Stimulated activated CD4-positive, alpha-beta T cell treated with anti-CD3 and anti-CD28 coated beads, TNF-alpha, amount 100 ng/mL, for 1 hour (primary cell): ENCODE results near the gene C19orf47.
"Not testable (repeated sequence)": the region's sequence is repeated elsewhere in the genome, so short reads cannot be mapped to it uniquely, and the experiment has no call there.

Experiments used
- DNase-seq, 3 donors: peaks; one replicate each; pipeline ENCODE4 v3.0.0-alpha.2; 2020; ENCODE audit warnings: low read depth in 3 of 3, low spot score in 1 of 3

Gene C19orf47

DNA sequence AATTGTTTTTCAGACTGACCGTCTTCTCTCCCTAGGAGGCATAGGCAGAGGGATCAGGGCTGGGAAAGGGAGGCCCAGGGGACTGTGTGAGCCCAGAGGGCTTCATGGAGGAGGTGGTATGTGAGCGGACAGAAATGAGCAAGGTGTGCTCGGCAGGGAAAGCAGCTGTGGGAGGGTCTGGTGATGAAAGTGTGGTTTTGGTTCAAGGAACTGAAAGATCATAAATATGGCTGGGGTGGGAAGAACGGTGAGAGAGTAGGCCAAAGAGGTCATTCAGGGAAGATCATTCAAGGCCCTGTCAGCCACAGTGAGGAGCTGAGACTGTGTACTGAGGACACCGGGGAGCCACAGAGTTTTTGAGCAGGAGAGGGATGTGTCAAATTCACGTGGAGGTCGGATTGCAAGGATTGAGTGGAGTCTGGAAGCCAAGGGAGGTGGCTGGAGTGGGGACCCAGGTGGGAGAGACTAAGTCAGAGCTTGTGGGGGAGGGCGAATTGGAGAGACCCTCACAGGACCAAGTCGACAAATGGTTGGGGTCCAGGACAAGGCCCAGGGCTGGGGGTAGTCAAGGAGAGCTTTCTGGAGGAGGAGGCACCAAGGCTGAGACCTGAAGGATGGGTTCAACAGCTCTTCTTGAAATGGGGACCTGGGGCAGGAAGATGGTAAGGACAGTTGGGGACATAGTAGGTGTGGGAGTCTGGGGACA lies 7.9 kb upstream of the C19orf47 start:
- DNase-seq: no peak

DNA sequence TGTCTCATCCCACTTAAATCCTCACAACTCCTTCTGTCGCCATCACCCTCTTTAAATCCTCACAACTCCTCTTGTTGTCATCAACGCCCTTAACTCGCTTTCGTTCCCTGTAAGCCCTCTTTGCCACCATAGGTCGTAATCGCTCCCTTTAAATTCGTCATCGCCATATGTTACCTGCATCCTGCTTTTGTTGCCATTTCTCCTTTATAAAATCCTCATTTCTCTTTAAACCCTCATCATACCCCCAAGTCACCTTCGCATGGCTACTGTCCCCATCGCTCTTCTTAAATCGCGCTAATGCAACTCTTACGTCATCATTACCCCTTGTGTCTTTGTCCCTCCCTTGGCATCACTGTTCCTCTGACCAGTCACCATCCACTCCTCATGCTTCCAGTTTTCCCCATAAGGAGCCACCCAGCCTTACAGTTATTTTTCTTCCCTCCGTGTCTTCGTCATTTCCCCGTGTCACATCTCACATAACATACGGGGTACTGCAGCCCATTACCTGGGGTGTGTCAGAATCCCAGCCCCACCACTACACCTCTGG lies 837 bp upstream of the C19orf47 start:
- DNase-seq: no peak

GRCh38 chr19:40344422-40344821 lies 3.8 kb downstream of the C19orf47 start:
- no peak for DNase-seq

- no peak for DNase-seq
These were observed 5.4 kb downstream of the C19orf47 start for GRCh38 chr19:40342644-40343311.

- no peak for DNase-seq
These were observed 6.4 kb downstream of the C19orf47 start for GRCh38 chr19:40341601-40342482.

GRCh38 chr19:40339018-40339728 lies 9.0 kb downstream of the C19orf47 start:
- DNase-seq: no peak

DNA sequence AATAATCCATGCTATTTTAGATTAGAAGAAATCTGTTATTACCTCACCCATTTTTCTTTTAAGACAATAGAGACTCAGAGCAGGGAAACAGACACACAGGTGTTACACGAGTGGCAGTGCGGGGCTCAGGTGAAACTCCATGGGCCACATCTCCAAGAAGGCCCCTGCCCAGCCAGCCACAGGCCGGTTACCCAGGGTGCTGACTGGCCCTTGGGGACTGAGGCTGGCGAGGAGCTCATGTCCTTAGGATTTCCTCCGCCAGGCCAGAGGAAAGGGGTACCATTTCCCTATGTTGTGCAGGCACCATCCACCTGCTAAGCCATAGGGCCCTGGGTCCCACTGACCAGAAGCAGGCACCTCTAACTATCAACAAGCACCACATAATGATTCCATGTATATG lies 10.6 kb downstream of the C19orf47 start:
- no peak for DNase-seq

GRCh38 chr19:40337107-40337506 lies 11.1 kb downstream of the C19orf47 start:
- DNase-seq: no peak

DNA sequence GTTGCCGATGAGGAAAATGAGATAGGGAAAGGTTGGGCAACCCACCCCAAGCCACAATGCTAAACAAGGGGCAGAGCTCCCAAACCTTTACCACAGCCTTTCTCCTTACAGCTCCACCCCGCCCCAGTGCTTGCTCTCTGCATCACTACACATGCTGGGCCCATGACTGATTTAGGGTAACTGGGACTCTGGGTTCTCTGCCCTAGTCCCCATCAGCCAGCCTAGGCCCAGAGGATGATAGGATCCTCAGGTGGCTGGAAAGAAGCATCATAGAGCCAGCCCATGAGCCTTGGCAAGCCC lies 11.6 kb downstream of the C19orf47 start:
- no peak for DNase-seq

- no peak for DNase-seq
These were observed 12.2 kb downstream of the C19orf47 start for GRCh38 chr19:40335855-40336600.

DNA sequence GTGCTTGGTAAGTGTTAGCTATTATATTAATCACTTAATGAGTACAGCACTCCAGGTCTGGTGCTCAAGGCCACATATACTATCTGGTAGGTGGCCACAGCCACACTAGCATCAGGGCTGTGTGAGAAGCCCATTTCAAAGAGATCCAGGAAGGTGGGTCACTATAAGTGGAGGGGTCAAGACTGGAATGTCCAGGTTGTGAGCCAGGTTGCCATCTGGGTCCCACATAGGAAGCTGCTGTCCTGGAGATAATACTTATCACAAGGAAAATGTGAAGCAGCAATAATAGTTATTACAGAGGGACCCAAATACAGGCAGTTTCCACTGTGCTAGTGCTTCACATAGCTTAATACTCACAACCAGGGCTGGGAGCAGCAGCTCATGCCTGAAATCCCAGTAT lies 13.1 kb downstream of the C19orf47 start:
- no peak for DNase-seq

- not testable (repeated sequence) for DNase-seq
These were observed 15.1 kb downstream of the C19orf47 start for GRCh38 chr19:40333083-40333482.

- DNase-seq: no peak
These were observed 15.5 kb downstream of the C19orf47 start for GRCh38 chr19:40332669-40333068.

- DNase-seq: no peak
These were observed 17.1 kb downstream of the C19orf47 start for GRCh38 chr19:40331052-40331451.

DNA sequence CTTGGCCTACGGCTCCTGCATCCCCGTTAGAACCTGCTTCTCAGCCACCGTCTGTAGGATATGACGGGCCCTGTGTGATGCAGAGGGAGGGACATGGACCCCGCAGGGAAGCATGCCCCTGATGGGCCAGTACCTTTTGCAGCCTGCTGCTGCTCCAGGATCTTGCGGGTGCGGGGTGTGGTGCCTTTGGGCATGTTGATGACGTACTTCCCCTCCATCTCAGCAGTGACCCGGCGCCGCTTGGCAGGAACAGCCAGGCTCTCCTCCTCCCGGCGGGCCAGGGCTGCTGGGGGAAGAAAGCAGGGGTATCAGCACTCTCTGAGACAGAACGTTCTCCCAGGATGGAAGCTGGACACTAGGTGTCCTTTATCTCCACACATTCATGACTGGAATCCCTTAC lies 22.0 kb downstream of the C19orf47 start:
- no peak for DNase-seq

GRCh38 chr19:40323705-40324104 lies 24.5 kb downstream of the C19orf47 start:
- DNase-seq: no peak

DNA sequence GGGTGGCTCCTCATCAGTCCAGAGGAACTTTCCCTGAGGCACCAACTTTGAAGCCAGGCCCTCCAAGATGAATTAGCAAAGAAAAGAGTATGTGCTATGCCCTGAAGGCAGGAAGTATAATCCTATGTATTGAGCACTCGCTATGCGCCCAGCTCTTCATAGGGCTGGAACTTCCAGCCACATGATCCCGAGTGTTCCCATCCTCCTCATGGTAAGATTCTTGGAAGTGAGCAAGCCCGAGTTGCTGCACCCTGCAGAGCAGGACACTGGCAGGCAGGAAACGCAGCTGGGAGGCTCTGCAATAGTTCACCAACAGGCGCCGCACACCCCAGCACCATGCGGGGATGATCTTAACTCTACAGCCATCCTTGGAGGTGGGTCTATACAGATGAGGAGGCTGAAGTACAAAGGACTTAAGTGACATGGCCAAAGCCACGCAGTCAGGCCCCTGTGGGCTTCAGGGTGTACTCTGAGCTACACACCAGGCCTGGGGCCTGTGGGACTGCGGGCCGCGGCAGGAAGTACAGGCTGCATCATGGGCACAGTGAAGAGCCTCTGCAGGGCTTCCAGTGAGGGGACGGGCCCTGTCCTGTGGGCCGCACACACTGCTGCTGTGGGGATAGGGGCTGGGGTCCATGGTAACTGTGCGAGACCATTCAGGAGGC lies 25.1 kb downstream of the C19orf47 start:
- no peak for DNase-seq

- DNase-seq: no peak
These were observed 26.0 kb downstream of the C19orf47 start for GRCh38 chr19:40322271-40322610.

DNA sequence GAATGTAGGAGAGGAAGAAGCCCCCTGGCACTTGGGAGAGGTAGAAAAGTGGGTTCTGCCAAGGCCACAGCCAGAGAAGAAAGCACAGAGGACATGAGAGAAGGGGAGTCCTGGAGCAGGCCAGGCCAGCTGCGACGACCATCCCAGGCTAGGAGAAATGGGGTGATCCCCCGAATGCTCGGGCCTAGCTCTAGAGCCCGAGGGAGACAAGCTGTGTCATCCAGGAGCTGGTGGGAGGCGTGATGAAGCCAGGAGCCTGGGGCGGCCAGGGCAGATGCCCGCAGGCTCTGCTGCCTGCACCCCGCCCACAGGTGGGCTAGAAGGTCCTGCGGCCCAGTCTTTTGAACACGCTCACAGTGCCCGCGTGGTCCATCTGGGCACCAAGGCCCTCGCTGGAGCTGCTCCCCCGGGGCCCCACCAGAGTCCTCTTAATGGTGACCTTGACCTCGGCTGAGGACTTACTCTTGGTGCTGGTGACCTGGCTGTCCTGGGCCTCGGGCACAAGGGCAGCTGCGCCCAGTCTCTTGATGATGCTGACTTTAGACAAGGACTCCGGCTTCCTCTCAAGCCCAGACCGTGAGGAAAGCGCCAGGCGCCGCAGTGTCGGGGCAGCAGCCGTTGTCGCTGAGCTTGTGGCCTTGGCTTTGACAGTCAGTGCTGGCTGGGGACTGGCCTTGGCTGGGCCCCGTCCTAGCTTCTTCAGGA lies 26.5 kb downstream of the C19orf47 start:
- no peak for DNase-seq
